KMS-11 (cell line): Measurements from ENCODE around the gene CD33.

ENCODE experiments used
- H2AFZ ChIP-seq: fragments of 200-600 bp; sonication (generic); 2 replicates; pipeline ENCODE4 v1.6.1; 2016; ENCODE audit warnings: antibody characterized with exemption, mixed run types, low read depth
- H3K27ac ChIP-seq: fragments of 200-600 bp; sonication (generic); 2 replicates; pipeline ENCODE4 v1.6.1; 2016; ENCODE audit warnings: mild to moderate bottlenecking, mixed run types
- H3K27me3 ChIP-seq: fragments of 200-600 bp; sonication (generic); 2 replicates; pipeline ENCODE4 v1.6.1; 2017; ENCODE audit warnings: mild to moderate bottlenecking, low read depth, mixed run types, moderate library complexity; ENCODE audit not compliant: insufficient read depth
- H3K36me3 ChIP-seq: fragments of 200-600 bp; sonication (generic); 2 replicates; pipeline ENCODE4 v1.6.1; 2017; ENCODE audit warnings: mild to moderate bottlenecking, mixed run types; ENCODE audit not compliant: insufficient read depth
- H3K4me1 ChIP-seq: fragments of 200-600 bp; sonication (generic); 2 replicates; pipeline ENCODE4 v1.6.1; 2016; ENCODE audit warnings: mild to moderate bottlenecking, low read depth, mixed run types; ENCODE audit not compliant: poor library complexity, severe bottlenecking
- H3K4me2 ChIP-seq: fragments of 200-600 bp; sonication (generic); 2 replicates; pipeline ENCODE4 v1.7.0; 2016; ENCODE audit warnings: mild to moderate bottlenecking, mixed run types
- H3K4me3 ChIP-seq: fragments of 200-600 bp; sonication (generic); IDR thresholded peaks from 2 replicates; pipeline ENCODE4 v1.6.1; 2017; ENCODE audit warnings: low read depth, low read length, mixed read lengths; ENCODE audit not compliant: insufficient read depth
- H3K79me2 ChIP-seq: fragments of 200-600 bp; sonication (generic); 2 replicates; pipeline ENCODE4 v1.6.1; 2016; ENCODE audit warnings: low read depth, mixed run types; ENCODE audit not compliant: insufficient read depth
- H3K9ac ChIP-seq: fragments of 200-600 bp; sonication (generic); 2 replicates; pipeline ENCODE4 v1.6.1; 2016; ENCODE audit warnings: mild to moderate bottlenecking, mixed run types
- H4K20me1 ChIP-seq: fragments of 200-600 bp; sonication (generic); 2 replicates; pipeline ENCODE4 v1.6.1; 2016; ENCODE audit warnings: mild to moderate bottlenecking, mixed run types; ENCODE audit not compliant: insufficient read depth
- CTCF ChIP-seq: fragments of 200-600 bp; sonication (generic); conservative IDR thresholded peaks from 2 replicates; pipeline ENCODE4 v1.6.1; 2017; ENCODE audit warnings: low read depth, mild to moderate bottlenecking, antibody characterized with exemption, low read length, moderate library complexity, mixed read lengths

The CD33 gene

DNA sequence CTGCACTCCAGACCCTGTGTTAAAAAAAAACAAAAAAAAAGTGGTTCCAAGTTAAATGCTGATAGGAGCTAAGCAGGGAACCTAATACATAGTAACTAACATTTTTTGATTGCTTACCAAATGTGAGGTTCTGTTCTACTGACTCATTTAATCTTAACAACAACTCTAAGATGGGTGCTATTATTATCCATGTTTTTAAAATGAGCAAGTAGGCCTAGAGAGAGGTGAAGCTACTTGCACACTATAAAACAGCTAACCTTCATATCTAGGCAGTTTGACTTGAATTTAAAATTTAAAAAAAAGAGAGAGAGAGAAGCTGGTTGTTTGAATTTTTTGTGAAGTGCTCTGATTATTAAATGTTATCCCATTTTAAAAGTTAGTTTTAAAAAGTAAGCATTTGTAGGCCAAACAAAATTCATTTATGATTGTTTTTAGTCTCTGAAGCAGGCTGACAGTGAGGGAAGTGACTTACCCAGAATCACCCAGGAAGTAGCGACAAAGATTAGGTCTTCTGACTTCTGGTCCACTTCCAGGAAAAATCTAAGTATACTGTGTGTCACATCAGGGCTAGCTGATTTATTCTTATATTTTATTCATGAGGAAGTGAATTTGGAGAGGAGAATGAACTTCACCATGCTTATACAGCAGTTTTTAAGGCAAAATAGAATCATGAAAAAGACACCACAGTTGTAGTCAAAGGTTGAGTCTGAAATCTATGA, 28.4 kb downstream of the CD33 start:
- H4K20me1 ChIP-seq = no peaks in the 10 kb centered on the region
- H3K9ac ChIP-seq = no peak overlapping the region
- H3K4me3 ChIP-seq = no peak overlapping the region
- no peak for TF ChIP-seq CTCF
- H3K36me3 ChIP-seq = no peaks in the 10 kb centered on the region
- H3K4me2 ChIP-seq = no peak overlapping the region
- H3K27me3 ChIP-seq = no peaks in the 10 kb centered on the region; the same call in 1 of the 2 replicates
- no peak overlapping the region for H3K27ac ChIP-seq
- no peak overlapping the region for H2AFZ ChIP-seq
- H3K4me1 ChIP-seq = no peaks in the 10 kb centered on the region
- no peaks in the 10 kb centered on the region for H3K79me2 ChIP-seq

DNA sequence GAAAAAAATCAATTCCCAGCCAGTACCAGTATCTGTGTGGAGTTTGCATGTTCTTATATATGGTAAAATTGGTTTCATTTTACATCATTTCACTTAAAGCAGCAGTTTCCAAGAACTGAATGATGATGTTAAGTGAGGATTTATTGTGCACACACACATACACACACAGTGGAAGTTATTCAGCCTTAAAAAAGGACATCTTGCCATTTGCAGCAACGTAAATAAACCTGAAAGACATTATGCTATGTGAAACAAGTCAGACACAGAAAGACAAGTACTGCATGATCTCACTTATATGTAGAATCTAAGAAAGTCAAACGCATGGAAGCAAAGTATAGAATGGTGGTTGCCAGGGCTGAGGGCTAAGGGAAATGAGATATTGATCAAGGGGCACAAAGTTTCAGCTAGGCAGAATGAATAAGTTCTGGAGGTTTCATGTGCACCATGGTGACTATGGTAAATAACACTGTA, 31.3 kb downstream of the CD33 start:
- TF ChIP-seq CTCF = no peak
- no peak overlapping the region for H3K4me2 ChIP-seq
- H3K36me3 ChIP-seq = no peaks in the 10 kb centered on the region
- H3K27me3 ChIP-seq = 0 out of 2 replicates have a peak, but pooled peaks cover 3% of the 10 kb centered on the region
- H3K4me3 ChIP-seq = no peak overlapping the region
- no peak overlapping the region for H3K9ac ChIP-seq
- no peak overlapping the region for H3K27ac ChIP-seq
- H3K4me1 ChIP-seq = no peaks in the 10 kb centered on the region
- no peak overlapping the region for H2AFZ ChIP-seq
- no peaks in the 10 kb centered on the region for H3K79me2 ChIP-seq
- no peaks in the 10 kb centered on the region for H4K20me1 ChIP-seq

DNA sequence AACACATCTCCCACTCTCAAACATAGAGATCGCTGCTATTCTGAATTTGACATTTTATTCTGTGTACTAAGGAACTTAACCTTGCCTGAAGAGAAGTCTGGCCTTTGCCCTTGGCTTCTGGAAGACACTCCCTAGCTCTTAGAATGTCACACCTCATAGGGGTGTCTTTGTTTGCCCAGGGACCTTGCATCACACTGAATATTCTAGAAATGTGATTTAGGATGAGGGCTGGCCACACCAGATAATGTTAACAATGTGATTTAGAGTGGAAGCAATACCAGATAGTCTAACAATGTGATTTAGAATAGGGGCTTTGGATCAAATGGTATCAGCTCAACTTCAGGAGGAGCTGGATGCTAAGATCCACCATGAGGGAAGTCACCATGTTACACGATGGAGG, 32.6 kb downstream of the CD33 start:
- TF ChIP-seq CTCF = no peak
- Histone ChIP-seq H3K27me3 (0 out of 2 replicates have a peak, but pooled peaks cover 3% of the 10 kb centered on the region), H3K4me1 (no peaks in the 10 kb centered on the region), H2AFZ (no peak overlapping the region), H4K20me1 (no peaks in the 10 kb centered on the region), H3K4me3 (no peak overlapping the region), H3K27ac (no peak overlapping the region), H3K79me2 (no peaks in the 10 kb centered on the region), H3K4me2 (no peak overlapping the region), H3K36me3 (no peaks in the 10 kb centered on the region), H3K9ac (no peak overlapping the region)

GRCh38 chr19:51258165-51259160, 33.6 kb downstream of the CD33 start:
- no peak overlapping the region for H3K27ac ChIP-seq
- H2AFZ ChIP-seq = no peak overlapping the region
- no peaks in the 10 kb centered on the region for H3K79me2 ChIP-seq
- H3K36me3 ChIP-seq = no peaks in the 10 kb centered on the region
- H3K27me3 ChIP-seq = 0 out of 2 replicates have a peak, but pooled peaks cover 3% of the 10 kb centered on the region
- TF ChIP-seq CTCF = no peak
- H3K4me2 ChIP-seq = no peak overlapping the region
- no peak overlapping the region for H3K9ac ChIP-seq
- no peaks in the 10 kb centered on the region for H4K20me1 ChIP-seq
- no peak overlapping the region for H3K4me3 ChIP-seq
- H3K4me1 ChIP-seq = no peaks in the 10 kb centered on the region
